Superior temporal gyrus (tissue), 1 donor: ENCODE data around the gene PLEKHG4B.
A peak's percentile ranks its signal among the peaks of the same experiment; 100 is the strongest.

Experiments used
- DNase-seq: peaks from one replicate; pipeline ENCODE4 v3.0.0-alpha.2; 2016; ENCODE audit errors: extremely low spot score

PLEKHG4B gene

DNA sequence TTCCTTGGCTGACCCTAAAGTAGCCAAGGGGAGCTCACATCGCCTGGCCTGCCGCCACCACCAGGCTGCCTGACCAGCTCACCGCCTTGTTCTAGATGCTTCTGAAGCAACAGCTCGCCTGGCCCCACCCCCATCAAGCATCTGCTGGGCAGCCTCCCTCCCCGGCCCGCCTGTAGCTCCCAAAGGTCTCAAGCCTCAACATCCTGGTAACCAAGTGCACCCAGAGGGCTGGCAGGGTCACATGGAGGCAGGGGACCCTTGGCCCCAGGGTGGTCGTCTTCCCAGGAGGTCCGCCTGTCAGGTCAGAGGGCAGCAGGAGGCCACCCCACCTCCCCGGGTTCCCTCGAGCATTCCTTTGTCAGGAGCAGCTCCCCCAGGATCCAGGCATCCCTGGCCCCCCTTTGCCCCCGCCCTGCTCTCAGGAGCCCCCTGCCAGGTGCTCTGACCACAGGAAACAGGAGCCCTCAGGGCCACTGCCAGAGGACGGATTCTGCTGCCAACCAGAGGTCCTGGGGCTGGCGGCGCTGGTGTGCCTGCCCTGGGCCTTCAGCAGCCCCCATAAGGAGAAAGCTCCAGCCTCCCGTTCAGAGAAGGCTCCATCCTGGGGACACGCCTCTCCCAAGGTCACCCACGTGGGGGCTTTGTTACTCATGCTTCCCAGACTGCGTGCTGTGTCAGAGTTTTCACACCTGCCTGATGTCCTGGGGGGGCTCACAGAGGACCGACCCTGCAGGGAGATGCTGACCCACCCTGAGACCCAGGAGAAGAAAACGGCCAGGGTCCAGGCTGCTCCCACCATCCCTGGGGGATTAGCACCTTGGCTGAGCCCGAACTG is 95.9 kb downstream of the PLEKHG4B start:
- no peak for DNase-seq

DNA sequence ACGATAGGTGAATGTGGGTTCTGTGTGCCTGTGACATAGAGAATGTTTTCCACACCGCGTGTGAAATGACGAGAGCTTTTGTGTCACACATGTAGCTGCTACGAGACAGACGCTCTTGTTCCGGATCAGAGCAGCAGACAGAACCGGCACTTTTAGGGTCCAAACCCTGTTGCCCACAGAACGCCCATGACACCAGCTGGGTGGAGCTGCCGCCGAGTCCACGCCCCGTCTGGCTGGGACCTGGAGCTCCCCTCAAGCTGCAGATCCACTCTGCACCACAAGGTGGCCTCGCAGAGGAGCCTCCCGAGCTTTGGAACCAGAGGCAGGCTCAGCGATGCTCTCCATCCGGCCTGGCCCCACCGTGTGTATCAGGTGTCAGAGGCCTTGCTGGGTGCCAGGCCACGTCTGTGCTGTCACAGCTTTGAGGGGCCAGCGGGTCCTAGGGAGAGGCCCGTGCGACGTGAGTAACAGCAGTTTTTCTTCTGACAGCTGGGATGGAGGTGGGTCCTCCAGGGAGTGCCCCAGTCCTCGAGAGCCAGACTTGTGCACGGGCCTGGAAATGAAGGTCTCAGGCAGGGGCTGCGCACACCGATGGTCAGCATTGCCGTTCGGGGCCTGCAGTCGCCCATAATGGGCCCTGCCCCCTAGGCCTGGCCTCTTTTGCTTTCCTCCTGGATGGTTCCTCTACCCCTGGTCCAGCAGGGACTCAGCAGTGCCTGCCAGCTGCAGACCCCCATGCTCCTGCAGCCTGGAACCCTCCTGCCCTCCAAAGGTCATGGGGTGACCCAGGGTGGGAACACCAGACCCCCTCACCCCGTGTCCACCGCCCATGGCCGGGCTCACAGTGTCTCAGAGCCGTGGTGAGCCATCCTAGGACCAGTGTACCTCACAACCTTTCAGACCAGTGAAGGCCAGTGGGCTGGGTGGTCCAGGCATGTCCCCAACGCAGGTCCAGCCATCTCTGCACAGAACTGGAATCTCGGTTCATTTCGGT is 96.8 kb downstream of the PLEKHG4B start:
- DNase-seq, result peak; percentile 89

DNA sequence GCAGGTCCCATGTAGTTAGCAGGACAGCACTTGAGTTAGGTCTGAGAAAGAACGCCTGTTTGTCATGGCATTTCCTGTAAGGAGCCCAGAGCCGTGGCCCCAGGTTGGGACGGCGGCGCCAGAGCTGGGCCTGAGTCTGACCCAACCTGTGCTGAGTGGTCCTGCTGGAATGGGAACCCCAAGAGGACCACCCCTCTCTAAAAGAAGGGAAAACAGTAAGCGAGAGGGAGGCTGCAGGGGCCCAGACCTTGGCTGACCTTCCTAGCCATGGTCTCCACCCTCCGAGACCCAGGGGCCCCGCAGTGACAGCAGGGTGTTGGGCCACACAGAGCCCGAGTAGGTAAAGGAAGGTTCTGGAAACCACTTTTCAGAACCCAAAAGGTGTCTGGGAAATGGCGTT is 97.5 kb downstream of the PLEKHG4B start:
- DNase-seq, result no peak

DNA sequence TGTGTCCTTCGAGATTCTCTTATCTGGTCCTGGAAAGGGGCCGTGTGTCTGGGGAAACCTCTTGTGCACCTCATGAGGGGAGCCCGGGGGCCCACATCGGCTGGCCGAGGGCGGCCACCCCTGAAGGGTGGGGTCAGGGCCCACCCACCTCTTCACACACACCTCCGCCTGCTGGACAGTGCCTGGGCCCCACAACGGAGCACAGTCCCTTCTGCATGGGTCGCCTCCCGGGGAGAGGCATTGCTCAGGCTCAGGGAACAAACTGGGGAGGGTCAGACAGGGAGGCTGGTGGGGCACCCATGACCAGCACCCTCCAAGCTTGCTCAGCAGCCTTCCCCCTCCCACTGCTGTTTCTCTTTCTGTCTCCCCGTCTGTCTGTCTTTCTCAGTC is 98.0 kb downstream of the PLEKHG4B start:
- no peak for DNase-seq

DNA sequence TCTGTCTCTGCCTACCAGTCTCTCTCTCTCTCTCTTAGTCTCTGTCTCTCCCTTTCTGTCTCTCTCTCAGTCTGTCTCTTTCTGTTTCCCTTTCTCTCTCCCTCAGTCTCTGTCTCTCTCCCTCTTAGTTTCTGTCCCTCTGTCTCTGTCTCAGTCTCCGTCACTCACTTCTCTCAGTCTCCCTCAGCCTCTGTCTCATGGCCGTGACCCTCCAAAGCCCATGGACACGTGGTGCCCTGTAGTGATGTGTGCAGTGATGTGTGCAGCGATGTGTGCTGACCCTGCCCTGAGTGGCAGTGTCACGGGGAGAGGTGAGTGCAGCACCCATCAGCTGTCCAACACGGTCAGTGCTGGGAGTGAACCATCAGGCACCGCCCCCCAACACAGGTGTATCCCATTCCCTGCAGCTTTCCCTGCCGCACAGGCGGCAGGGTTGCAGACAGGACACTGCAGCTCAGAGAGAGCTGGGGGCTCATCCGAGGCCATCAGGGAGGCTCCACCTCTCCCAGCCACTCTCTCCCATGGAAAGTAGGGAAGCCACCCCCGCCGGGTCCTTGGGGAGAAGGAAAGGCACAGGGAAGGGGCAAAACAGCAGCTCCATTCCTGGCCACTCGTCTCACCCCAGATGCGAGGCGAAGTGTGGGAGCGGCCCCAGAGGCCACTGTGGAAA is 98.5 kb downstream of the PLEKHG4B start:
- DNase-seq, result no peak

DNA sequence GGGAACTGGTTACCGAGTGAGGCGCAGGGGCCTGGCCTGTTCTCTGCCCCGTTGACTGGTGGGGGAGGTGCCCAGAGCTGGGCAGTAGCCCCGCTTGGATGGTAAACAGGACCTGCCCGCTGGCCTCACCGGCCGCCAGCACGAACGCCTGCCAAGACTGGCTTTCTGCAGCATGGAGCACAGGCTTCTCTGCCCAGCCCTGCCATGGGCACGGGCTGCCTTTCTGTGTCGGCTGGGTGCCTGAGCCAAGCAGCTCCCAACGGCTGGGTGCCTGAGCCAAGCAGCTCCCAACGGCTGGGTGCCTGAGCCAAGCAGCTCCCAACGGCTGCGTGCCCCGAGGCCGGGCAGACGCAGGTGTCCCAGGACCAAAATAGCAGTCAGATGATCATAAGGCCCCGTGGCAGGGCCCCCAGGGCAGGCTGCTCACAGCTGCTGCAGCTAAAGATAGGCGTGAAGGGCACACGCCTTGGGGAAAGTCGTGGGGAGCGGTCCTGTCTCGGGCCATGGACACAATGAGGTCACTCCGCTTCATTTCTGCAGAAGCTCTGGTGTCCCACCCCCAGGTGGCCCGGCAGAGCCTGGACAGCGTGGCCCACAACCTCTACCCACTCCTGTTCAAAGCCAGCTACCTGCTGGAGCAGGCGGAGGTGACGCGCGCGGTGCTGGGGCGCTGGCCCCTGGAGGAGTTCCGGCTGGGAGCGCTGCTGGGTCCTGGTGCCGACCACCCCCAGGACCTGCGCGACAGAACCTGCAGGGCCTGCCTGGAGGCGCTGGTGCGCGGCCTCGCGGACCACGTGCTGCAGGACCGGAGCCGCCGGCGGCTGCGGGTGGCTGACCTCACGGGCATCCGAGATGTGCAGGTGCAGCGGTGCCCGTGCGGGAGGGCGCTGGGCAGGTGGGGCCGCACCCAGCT is 99.3 kb downstream of the PLEKHG4B start, which contains the start of gene LRRC14B:
Gene LRRC14B (plus strand): TSS at position 460 of the 913 bp plus-strand sequence. CDS start 44 bp downstream, at position 504.
- DNase-seq, result peak; percentile 16

DNA sequence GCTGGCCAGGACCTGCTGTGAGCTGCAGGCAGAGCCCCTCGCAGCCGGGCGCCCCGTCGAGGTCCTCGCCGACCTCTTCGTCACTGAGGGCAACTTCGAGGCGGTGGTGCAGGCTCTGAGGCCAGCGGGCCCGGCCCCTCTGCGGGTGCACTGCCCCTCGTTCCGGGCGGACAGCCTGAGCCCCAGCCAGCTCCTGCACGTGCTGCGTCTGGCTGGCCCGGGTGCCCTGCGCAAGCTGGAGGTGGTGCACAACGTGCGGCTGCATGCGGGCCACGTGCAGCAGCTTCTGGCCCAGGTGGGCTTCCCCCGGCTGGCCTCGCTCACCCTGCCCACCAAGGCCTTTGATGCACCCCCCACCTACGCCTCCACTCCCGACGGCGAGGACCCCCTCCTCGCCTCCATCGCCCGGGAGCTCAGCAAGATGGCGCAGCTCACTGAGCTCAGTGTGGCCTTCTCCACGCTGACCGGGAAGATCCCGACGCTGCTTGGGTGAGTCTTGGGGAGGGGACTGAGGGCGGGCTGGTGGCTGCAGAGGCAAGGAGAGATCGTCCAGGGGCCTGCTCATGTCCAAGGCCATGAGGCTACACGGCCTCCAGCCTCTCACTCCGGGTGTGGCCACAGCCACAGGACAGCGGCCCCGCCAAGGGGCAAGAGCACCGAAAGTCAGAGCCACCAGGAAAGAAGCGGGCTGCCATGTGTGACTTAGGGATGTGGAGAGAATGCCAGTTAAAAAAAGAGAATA is 100.2 kb downstream of the PLEKHG4B start:
- DNase-seq, result no peak

DNA sequence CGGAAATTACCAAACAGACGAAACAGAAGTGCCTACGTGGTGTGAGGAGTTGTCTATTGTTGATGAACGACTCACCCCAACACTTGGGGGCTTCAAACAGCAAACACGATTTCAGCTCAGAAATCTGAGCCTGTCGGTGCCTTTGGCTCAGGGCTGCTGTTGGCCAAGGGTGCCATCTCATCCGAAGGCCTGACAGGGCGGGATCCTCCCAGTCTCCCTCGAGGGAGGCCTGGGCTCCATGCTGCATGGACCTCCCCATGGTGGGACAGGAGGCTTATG is 100.7 kb downstream of the PLEKHG4B start:
- DNase-seq, result no peak

DNA sequence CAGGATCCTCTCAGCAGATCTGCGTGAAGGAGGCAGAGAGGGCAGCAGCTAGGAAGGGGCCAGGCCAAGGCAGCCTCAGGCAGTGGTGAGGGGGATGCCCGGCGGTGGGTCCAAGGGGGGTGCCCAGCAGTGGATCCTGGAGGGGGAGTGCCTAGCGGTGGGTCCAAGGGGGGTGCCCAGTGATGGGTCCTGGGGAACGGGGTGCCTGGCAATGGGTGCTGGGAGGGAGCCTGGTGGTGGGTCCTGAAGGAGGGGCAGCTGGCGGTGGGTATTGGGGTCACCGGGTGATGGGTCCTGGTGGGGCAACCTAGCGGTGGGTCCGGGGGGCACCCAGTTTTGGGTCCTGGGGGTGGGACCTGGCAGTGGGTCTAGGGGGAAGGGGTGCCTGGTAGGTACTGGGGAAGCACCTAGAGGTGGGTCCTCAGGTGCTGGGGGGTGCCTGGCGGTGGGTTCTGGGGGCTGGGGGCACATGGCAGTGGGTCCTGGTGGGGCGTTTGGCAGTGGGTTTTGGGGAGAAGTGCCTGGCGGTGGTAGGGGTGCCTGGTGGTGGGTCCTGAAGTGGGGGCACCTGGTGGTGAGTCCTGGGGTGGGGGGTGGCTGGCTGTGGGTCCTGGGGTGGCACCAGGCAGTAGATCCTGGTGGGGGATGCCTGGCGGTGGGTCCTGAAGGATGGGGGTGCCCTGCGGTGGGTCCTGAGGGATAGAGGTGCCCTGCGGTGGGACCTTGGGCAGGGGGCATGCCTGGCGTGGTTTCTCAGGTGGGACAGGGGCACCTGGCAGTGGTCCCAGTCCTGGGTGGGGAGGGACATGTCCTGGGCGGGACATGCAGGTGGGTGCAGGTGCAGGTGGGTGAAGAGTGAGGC is 101.2 kb downstream of the PLEKHG4B start:
- no peak for DNase-seq

DNA sequence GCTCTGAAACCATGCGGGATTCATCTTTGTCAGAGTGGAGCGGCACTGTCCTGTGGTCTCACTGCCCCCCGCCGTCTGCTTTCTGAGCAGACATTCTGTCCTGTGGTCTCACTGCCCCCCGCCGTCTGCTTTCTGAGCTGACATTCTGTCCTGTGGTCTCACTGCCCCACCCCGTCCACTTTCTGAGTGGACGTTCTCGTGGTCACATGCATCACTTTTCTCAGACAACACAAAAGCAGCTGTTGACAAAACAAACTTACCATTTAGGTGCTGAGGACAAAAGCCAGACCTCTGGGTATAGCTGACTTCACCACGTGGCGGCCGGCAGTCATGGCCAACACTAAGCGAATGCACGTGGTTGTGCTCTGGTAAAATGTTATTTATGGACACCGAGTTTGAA is 102.1 kb downstream of the PLEKHG4B start:
- no peak for DNase-seq

DNA sequence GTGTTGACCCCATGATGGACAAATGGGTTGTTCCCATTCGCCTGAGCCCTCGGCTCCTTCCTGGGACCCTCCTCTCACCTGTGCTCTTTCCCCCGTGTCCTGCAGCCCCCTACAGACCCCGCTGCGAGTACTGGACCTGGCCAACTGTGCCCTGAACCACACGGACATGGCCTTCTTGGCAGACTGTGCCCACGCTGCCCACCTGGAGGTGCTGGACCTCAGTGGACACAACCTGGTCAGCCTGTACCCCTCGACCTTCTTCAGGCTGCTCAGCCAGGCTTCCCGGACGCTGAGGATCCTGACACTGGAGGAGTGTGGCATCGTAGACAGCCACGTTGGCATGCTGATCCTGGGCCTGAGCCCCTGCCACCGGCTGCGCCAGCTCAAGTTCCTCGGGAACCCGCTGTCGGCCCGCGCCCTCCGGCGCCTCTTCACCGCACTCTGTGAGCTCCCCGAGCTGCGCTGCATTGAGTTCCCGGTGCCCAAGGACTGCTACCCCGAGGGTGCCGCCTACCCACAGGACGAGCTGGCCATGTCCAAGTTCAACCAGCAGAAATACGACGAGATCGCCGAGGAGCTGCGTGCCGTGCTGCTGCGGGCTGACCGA is 102.7 kb downstream of the PLEKHG4B start:
- DNase-seq, result no peak

DNA sequence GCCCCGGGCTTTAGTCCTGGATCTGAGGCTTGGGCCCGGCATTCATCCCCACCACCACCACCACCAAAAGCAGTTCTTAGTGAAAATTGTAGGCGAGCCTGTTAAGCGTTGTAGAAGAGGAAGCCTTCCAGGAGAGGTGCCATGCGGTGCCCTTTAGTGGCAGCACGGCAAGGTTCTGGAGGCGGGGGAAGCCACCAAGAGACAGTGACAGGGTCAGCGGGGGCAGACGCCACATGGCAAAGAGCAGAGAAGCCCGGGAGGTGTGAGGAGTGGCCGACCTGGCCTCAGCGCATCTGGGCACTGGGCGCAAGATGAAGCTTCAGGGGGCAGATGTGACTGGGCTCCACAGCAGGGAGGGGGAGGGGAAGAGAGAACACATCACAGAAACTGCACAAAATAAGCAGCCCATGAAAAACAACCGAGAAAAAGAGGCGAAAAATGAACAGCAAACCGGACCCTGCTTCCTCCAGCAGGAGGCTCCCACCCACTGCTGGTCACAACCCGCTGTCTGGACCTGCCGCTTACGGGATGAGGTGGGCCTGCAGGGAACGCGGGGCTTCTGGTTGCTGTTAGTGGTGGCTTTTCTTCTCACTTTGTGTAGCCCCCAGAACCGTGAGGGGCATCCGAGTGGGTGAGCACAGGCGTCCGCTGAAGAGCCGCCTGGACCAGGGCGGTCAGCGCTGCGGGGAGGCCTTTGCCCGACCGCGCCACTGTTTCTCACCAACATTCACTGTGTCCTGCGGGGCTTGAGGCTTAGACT is 103.6 kb downstream of the PLEKHG4B start:
- DNase-seq, result no peak

DNA sequence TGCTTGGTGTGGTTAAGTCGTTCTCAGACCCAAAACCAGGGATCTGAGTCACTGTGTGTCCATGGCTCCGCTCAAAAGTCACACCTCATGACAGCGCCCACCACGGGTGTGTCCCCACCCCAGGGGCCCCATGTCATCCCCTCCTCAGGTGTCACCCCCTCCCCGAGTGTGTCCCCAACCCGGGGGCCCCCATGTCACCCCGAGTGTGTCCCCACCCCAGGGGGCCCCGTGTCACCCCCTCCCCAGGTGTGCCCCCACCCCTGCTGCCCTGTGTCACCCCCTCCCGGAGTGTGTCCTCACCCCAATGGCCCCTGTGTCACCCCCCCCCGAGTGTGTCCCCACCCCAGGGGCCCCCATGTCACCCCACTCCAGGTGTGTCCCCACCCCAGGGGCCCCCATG is 104.4 kb downstream of the PLEKHG4B start:
- no peak for DNase-seq

DNA sequence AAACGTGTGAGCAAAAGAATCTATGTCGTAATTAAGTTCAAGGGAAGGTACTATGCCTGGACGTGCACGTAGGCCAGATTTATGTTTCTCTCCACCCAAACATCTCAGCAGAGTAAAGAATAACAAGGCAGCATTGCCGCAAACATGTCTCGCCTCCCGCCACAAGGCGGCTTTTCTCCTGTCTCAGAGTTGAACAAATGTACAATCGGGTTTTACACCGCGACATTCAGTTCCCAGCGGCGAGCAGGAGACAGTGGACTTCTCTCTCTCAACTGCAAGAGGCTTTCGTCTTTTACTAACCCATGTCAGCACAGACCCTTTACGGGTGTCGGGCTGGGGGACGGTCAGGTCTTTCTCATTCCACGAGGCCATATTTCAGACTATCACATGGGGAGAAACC is 105.1 kb downstream of the PLEKHG4B start:
- DNase-seq, result peak; percentile 31

DNA sequence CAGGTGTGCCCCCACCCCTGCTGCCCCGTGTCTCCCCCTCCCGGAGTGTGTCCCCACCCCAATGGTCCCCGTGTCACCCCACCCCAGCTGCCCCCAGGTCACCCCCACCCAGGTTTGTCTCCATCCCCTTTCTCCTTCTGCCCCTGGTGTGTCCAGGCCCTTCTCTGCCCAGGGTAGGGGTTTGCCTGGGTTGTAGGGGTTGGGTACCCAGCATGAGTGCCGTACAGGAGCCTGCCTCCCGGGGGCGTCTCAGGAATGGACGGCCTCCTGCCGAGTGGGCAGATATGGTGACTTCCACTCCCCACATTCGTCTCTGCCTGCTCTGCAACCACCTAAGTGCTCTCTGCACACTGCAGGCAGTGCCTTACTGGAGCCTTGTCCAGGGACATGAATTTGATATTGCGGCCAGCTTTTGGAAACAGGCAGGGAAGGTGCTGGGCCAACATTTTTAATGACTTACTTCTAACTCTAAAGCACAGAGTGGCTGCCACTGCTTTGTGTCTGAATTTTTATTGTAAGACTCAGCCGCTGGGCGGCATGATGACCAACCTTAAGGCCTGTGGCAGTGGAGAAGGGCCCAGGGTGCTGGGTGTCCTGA is 106.0 kb downstream of the PLEKHG4B start:
- DNase-seq, result no peak

DNA sequence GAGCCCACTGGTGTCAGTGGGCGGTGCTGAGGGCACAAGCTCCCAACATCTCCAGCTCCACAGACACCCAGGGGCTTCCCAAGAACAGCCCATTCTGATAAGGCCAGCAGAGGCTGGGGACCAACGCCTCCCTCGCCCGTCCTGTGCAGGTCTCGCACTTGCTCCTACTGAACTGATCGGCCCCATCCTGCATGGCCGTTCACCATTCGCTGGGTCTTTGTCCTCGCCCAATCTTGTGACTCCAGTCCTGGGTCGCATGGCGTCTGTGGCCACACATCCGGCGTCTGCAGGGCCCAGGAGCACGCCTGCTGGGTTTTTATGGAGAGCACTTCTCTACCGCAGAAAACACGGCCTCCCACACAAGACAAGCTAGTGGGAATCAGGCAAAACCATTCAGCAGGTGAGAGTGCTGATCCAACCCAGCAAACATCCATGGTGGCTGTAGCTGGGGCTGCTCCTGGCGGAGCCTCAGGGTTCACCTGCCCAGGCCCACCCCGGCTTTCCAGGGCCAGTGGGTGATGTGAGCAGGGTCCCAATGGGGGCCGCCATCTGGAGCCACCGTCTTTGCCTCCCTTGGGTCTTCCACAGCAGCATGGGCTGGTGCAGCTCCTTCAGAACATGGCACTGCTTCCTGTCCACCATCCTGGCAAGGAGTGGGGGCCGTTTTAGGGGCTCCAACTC is 106.7 kb downstream of the PLEKHG4B start:
- DNase-seq, result no peak

DNA sequence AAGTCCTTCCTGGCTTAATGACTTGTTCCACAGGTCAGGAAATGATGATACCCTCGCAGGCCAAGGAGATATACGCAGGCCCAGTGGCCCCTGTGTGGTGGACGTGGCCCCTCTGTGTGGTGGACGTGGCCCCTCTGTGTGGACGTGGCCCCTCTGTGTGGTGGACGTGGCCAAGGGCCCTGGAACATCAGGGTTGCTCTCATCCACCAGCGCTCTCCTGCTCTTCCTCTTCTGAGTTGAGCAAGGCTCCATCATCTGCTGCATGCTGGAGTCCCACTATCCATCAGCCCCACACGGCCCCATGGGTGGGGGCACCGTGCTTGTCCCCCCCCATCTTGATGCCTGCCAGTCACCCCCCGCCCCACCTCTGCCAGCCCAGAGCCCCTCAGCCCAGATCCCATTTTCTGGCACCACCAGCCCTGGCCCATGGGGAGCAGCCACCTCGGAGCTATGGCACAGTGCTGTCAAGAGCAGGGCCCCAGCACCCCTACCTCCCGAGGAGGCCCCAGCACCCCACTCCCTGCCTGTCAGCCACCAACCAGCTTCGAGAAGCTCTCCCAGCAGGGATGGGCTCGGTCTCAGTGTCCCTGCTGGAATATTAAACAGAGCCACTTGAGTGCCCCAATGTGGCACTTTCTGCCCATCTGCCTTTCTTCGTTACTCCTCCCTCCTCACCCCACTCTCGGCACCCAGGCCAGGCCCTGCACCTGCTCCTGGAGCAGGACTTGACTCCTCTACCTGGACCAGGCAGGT is 107.4 kb downstream of the PLEKHG4B start:
- no peak for DNase-seq
